Left ventricle myocardium superior (tissue), 1 donor: ENCODE results near the gene FGFR2. TPM values are rescaled to one million over a fixed set of nuclear protein-coding genes. Genes with fewer than 3 reads are reported as not detected.

Experiments
- ATAC-seq: fragments of 200-7000 bp; cut with Tn5 transposase; one replicate; pipeline ENCODE4 v1.9.1; 2020; ENCODE audit warnings: mild to moderate bottlenecking, moderate library complexity
- DNase-seq: peaks from one replicate; pipeline ENCODE4 v3.0.0-alpha.2; 2020
- intact Hi-C: fragments of 100-400 bp; cut with micrococcal nuclease; formaldehyde crosslinking; loops from one replicate; pipeline ENCODE4 v1.11.0; 2022
- total RNA-seq: library from RNA; stranded (reverse); fragmentation: NEBNext Ultra II Directional; extraction: Animal tissue kit (Norgen Biotek cat#: 25700); gene quantifications from one replicate; pipeline ENCODE4 v1.2.1, GENCODE V29; 2021
- donor health status: DM: no; HTN: yes; CAD: no; lungs with severe emphysema.

The FGFR2 gene
- total RNA-seq, 1 donor from 2014 or later = 0.17 TPM

DNA sequence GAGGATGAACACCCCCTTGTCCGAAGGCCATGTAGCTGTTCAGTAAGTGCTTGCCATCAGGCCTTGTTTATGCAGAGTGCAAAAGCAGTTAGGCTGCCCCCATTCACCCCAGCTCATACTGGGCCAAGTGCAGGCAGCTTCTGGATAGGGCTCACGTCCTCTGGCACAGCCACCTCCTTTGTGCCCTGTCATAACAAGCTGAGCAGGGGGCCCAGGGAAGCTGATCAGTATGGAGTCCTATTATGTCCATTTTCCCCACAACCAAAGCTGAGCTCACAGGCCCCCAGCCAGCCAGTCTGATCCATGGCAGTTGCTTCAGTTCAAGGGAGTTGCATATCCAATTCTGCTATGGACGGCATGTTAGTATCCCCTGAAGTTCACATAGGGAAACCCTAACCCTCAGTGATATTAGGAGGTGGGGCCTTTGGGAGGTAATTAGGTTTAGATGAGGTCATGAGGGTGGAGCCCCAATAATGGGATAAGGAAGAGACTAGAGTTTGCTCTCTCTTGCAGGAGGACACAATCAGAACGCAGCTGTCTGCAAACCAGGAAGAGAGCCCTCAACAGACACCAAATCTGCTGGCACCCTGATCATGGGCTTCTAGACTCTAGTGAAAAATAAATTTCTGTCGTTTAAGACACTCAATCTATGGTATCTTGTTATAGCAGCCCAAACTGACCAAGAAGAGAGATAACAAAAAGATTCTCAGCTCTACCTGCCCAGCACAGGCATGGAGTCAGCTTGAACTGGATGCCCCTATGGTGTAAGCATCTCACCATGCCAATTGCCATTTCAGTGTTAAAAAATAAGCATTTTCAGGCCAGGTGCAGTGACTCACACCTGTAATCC, 155.9 kb downstream of the FGFR2 start:
- ATAC-seq (no peak), DNase-seq (no peak)
- intact Hi-C loops = no loop called here

DNA sequence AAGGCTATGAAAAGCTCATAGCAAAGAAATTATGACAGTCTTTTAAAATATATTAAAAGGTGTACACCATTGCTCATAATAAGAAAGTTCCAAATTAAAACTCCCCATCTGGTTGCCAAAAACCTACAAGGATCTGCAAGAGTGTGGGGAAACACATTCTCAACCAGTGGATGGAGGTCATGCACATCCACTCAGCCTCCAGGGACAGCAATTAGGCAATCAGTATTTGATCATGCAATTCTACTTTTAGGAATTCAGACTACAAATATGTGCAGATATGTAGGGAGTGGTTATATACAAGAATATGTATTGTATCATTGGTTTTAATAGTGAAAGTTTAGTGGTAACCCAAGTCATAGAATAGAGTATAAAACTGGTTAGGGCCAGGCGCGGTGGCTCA, 157.8 kb downstream of the FGFR2 start:
- ATAC-seq (no peak), DNase-seq (no peak)
- intact Hi-C loops = no loop called here

DNA sequence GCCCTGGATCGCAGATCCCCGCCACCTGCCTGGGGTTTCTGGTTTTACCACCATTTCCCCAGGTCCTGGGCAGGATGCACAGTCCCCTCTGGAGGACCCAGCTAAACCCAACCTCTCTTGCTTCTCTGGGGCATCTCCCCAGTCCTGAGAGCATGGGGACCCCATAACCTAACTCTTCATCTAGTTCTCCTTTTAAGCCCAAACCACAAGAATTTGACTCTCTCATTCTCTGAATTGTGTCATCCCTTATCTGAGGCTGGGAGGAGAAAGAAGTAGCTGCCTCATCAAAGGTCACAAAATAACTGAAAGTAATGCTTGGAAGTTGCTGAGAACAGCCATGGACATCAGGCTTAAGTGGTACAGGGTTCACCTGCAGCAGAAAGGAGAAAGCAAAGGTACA, 159.9 kb downstream of the FGFR2 start:
- DNase-seq (no peak), ATAC-seq (no peak)
- intact Hi-C loops = no loop called here

DNA sequence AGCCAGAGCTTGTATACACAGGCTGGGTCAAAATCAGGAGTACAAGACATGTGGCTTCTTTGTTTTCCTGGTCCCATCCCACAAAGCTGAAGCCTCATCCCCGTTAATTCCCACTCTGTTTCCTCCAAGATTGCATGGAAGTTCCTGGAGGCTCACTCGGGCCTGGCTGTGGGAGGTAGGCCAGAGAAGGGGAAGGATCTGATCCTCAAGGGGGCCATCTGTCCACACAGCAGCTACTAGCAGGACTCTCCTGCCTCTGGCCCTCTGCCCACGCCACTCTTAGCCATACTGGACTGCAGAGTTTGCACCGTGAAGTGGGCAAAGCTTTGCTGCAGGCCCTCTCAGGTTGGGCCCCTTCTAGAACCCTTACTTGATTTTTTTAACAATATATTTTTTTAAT, 160.6 kb downstream of the FGFR2 start:
- no peak for ATAC-seq
- peak; percentile 32 for DNase-seq
- intact Hi-C loops = no loop called here

DNA sequence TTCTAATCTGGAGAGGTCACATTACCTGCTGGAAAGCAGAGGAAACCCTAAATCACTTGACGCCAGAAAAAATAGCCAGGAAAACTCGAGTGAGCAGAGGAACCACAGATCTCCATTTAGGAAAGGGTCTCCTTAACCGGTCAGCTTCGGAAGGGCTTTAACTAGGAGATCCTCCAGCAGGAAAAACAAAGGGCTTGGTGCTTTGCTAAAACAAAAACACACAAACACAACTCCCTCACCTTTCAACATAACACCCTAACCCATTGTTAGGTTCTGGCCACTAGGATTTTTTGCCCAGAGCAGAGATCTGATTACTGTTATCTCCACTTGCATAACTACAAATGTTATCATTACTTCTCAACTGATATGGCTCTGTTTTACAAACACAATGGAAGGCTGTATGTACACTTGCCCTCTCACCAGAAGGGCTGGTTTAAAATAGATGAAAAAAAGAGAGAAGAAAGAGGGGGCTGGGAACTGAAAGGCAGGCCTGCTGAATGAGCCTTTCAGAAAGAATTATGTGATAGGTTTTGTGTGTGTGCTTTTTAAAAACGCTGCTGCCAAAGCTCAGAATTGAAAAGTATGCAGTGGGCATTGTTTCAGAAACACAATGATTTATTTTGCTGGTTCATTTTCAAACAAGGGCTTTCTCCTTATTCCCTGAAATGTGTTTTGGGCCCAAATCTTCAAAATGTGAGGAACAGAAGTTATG, 161.5 kb downstream of the FGFR2 start:
- intact Hi-C loops = no loop called here
- ATAC-seq = no peak
- DNase-seq = no peak

DNA sequence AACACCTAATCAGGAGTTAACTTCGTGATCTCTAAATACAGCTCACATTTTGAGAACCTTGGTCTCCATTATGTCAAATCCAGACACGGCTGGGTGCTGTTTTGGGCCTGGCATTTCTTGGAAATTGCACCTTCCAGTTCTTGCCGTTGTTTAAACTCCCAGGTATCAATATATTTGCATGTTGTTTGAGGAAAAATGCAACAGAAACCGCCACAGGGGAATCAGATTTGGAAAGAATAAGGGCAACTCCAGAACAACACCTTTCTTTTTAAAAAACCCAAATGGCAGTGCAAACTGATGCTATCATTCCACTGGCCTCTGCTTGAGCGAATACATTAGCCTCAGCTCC, 162.0 kb downstream of the FGFR2 start:
- no peak for DNase-seq
- ATAC-seq = no peak
- intact Hi-C loops = no loop called here

DNA sequence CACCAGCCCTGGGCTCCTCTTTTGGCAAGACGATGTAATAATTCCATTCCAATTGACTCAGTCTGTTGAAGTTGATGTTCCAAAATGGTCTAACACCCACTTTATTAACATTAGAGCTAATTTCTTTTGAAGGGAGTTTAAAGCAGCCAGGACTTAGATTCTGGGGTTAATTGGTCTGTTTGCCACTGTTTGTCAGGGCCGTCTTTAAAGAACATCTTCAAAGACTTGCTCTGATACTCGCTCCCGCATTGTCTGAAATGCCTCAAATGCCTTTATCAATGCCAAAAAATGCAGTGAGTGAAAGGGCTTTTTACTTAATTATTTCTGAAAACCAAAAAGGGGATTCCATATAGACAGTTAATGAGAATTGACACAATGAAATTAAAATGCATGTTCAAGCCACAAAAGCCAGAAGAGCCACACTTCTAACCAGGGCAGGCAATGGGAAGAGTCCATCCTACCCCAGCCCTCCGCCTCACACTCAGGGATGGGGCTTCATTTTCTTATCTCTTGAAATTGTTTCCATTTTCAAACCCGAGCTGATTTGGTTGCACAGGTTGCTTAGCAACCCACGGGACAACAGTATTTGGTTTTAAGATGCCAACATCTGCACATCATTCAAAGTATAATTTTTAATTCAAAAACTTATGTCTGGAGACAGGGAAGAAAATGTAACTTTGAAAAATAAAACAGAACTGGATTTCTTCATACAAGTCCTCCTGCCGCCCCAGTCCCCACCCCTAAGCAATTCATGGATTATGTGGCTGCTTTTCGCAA, 163.0 kb downstream of the FGFR2 start:
- intact Hi-C loops = no loop called here
- DNase-seq (no peak), ATAC-seq (no peak)

DNA sequence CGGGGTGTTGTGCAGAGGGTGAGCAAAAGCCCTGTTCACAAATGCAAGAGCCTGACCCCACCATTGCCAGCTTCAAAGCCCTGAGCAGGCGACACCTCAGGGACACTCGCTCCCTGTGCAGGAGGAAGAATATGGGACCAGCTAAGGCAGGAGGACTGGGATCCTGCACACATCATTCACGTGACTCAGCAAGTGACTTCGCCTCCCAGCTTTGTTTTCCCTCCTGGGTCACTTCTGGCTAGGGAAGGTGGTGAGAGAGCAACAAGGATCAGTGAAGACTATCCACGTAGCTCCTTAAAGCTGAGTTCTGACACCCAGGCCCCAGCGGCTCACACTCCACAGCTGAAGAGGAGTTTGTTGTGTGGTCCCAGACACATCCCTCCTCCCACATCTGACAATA, 164.3 kb downstream of the FGFR2 start:
- no peak for DNase-seq
- intact Hi-C loops = no loop called here
- ATAC-seq = no peak

DNA sequence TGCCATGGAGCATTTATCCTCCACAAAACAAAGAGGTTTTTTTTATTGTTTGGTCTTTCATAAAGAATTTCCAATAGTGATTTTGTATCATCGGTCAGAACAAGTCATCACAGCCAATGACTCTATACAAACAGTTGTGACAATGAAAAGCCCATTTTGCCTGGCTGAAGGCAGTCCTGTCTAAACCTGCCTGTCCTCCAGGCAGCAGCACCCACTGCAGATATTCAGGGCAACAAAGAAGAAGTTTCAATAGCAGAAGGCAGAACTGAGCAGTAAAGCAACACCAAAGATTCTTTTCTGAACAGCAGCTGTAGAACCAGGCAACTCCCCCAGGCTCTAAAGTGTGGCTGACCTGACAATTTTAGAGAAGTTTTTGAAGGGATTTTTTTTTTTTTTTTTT, 169.4 kb downstream of the FGFR2 start:
- DNase-seq (no peak), ATAC-seq (no peak)
- intact Hi-C loops = no loop called here
